GM12878 (cell line): ENCODE results near the gene ABI1. TPM values are rescaled to one million over a fixed set of nuclear protein-coding genes. Genes with fewer than 3 reads are reported as not detected.

ENCODE experiments used
- ATAC-seq: fragments of 200-7000 bp; cut with Tn5 transposase; 3 replicates; pipeline ENCODE4 v1.9.1; 2020; ENCODE audit warnings: mild to moderate bottlenecking, moderate library complexity
- BruUV-seq: library from RNA; stranded (reverse); fragments of 400-500 nt; replicated peaks from 2 replicates; lab custom pipeline; 2021; lab: Mats Ljungman, UMichigan
- CTCF ChIA-PET: fragments of 300-600 bp; sonication (Branson Sonifier 250); formaldehyde crosslinking; extraction: SDS; loops from one replicate; lab custom pipeline; 2021; ENCODE audit warnings: inconsistent platforms; lab: Yijun Ruan, JAX
- POLR2A ChIA-PET: fragments of 350-600 bp; formaldehyde crosslinking; extraction: SDS; loops from one replicate; lab custom pipeline; 2021; ENCODE audit warnings: inconsistent platforms; lab: Charles Lee
- RAD21 ChIA-PET: fragments of 300-600 bp; sonication (Branson Sonifier 250); formaldehyde crosslinking; loops from one replicate; lab custom pipeline; 2023; ENCODE audit warnings: antibody characterized with exemption; ENCODE audit not compliant: unreplicated experiment; lab: Charles Lee
- SMC1A ChIA-PET: fragments of 300-600 bp; sonication (Branson Sonifier 250); formaldehyde crosslinking; loops from one replicate; lab custom pipeline; 2023; ENCODE audit not compliant: unreplicated experiment, uncharacterized antibody; lab: Charles Lee
- DNase-seq: peaks from one replicate; pipeline ENCODE4 v3.0.0-alpha.2; 2011; ENCODE audit warnings: low read depth, low spot score
- FAIRE-seq: peaks from 3 replicates; lab custom pipeline; 2011; peaks lifted over from hg19 to GRCh38; lab: Jason Lieb, UNC
- H2AFZ ChIP-seq: 2 replicates; pipeline ENCODE4 v1.6.0; 2011; ENCODE audit warnings: low read depth, low read length, control low read depth; ENCODE audit not compliant: control insufficient read depth
- H3K27ac ChIP-seq: 2 replicates; pipeline ENCODE4 v1.5.1; 2011; ENCODE audit warnings: control low read depth; ENCODE audit not compliant: control insufficient read depth, insufficient read depth
- H3K27me3 ChIP-seq, 2 experiments: replicated peaks in 1 of 2; 2 replicates each; pipeline versions ENCODE4 v1.6.0 to v1.6.1; 2011; ENCODE audit warnings: low read length in 1 of 2; ENCODE audit not compliant: control insufficient read depth in 2 of 2, insufficient read depth in 2 of 2
- H3K36me3 ChIP-seq, 2 experiments: 2 replicates each; pipeline ENCODE4 v1.5.1; 2011; ENCODE audit warnings: low read length in 1 of 2; ENCODE audit not compliant: control insufficient read depth in 2 of 2, insufficient read depth in 2 of 2
- H3K4me1 ChIP-seq: 2 replicates; pipeline ENCODE4 v1.6.1; 2011; ENCODE audit warnings: mild to moderate bottlenecking, low read length, moderate library complexity, mixed read lengths; ENCODE audit not compliant: control insufficient read depth, insufficient read depth
- H3K4me2 ChIP-seq: 2 replicates; pipeline ENCODE4 v1.6.0; 2011; ENCODE audit warnings: control low read depth; ENCODE audit not compliant: control insufficient read depth, insufficient read depth
- H3K4me3 ChIP-seq: fragments of 200-600 bp; sonication (generic); 2 replicates; pipeline ENCODE4 v1.5.1; 2016
- H3K79me2 ChIP-seq: 2 replicates; pipeline ENCODE4 v1.6.0; 2011; ENCODE audit warnings: low read length; ENCODE audit not compliant: control insufficient read depth, insufficient read depth
- H3K9ac ChIP-seq: 2 replicates; pipeline ENCODE4 v1.8.0; 2011; ENCODE audit warnings: low read length, control low read depth, mixed read lengths; ENCODE audit not compliant: control insufficient read depth, insufficient read depth
- H3K9me3 ChIP-seq: replicated peaks from 3 replicates; pipeline ENCODE4 v1.5.1; 2011; ENCODE audit warnings: mild to moderate bottlenecking, low read length; ENCODE audit not compliant: control insufficient read depth, insufficient read depth
- H4K20me1 ChIP-seq: 2 replicates; pipeline ENCODE4 v1.6.0; 2011; ENCODE audit not compliant: control insufficient read depth, insufficient read depth
- BACH1 ChIP-seq: fragments of 450-650 bp; IDR thresholded peaks from 2 replicates; pipeline ENCODE4 v1.6.1; 2017; ENCODE audit warnings: mild to moderate bottlenecking, borderline replicate concordance
- RAD51 ChIP-seq: fragments of 450-650 bp; IDR thresholded peaks from 2 replicates; pipeline ENCODE4 v1.6.1; 2016; ENCODE audit warnings: moderate library complexity, mild to moderate bottlenecking, inconsistent platforms
- RELA ChIP-seq: fragments of 450-650 bp; IDR thresholded peaks from 2 replicates; pipeline ENCODE4 v1.8.0; 2014; ENCODE audit warnings: borderline replicate concordance; ENCODE audit not compliant: partially characterized antibody
- WGBS: methylation state at CpG from one replicate; pipeline ENCODE4 v1.1.6; 2016; ENCODE audit warnings: low lambda C conversion rate; ENCODE audit not compliant: insufficient replicate concordance, insufficient coverage; ENCODE audit errors: missing lambda C conversion rate; 5-methylcytosine and 5-hydroxymethylcytosine counted together
- in situ Hi-C: fragments of 300-500 bp; cut with MboI; formaldehyde crosslinking; loops from 9 replicates; pipeline ENCODE4 v1.14.3; 2018; ENCODE audit warnings: mixed read lengths
- intact Hi-C: fragments of 100-400 bp; cut with micrococcal nuclease; formaldehyde crosslinking; loops from one replicate; pipeline ENCODE4 v1.14.2; 2022; ENCODE audit not compliant: unreplicated experiment
- polyA plus RNA-seq, 11 experiments: library from polyadenylated mRNA; depleted of rRNA in 4 of 11; unstranded in 6 of 11; stranded (reverse) in 5 of 11; fragments of >200 nt; fragmentation: Nextera tagmentation in 4 of 11; fragmentation: Illumina TruSeq in 1 of 11; extraction: Ambion mirVana in 4 of 11; extraction: Trizol in 1 of 11; gene quantifications; 1 replicate in 1 of 11; 2 replicates in 10 of 11; pipeline versions ENCODE4 v1.2.1 to v1.2.3, GENCODE V29; 2011 to 2016; ENCODE audit warnings: inconsistent platforms in 2 of 11, missing spikeins in 2 of 11, low read depth in 1 of 11
- total RNA-seq, 4 experiments: library from RNA; depleted of rRNA in 3 of 4; stranded (reverse); fragments of >200 nt in 3 of 4; fragmentation: Illumina TruSeq in 1 of 4; extraction: Trizol in 1 of 4; gene quantifications; 2 replicates each; pipeline versions ENCODE4 v1.2.1 to v1.2.3, GENCODE V29; 2013 to 2021
- TF ChIP-seq, protein P1 (sequence below): fragments of 450-650 bp; formaldehyde crosslinking; IDR thresholded peaks from 2 replicates; pipeline ENCODE4 v1.5.0; 2022; ENCODE audit warnings: mild to moderate bottlenecking, missing genetic modification characterization

The ABI1 gene
- total and polyA plus RNA-seq, 10 of the 15 experiments (the other 5 are each of a cell fraction or from before 2014, with no cell fraction given) = 31.2 to 73.2 (median 50.7) TPM

GRCh38 chr10:26730552-26730951 is 130.2 kb downstream of the ABI1 start:
- H3K4me2 ChIP-seq = no peak overlapping the region
- no peak overlapping the region for H3K27ac ChIP-seq
- no peaks in the 10 kb centered on the region for H3K4me1 ChIP-seq
- in situ Hi-C loops (no loop called here), intact Hi-C loops (loop anchor here (10.0 kb wide), 1 partner anchor 396 kb away; no protein-coding TSS in a partner anchor)
- no peak overlapping the region for H3K4me3 ChIP-seq
- BruUV-seq = no TSS peak
- H3K27me3 ChIP-seq = no peaks in the 10 kb centered on the region
- ATAC-seq (no peak), DNase-seq (no peak), FAIRE-seq (no peak)
- H4K20me1 ChIP-seq = no peaks in the 10 kb centered on the region
- TF ChIP-seq RAD51 = no peak
- TF ChIP-seq BACH1 = no peak
- TF ChIP-seq RELA = no peak
- TF ChIP-seq, protein P1, sequence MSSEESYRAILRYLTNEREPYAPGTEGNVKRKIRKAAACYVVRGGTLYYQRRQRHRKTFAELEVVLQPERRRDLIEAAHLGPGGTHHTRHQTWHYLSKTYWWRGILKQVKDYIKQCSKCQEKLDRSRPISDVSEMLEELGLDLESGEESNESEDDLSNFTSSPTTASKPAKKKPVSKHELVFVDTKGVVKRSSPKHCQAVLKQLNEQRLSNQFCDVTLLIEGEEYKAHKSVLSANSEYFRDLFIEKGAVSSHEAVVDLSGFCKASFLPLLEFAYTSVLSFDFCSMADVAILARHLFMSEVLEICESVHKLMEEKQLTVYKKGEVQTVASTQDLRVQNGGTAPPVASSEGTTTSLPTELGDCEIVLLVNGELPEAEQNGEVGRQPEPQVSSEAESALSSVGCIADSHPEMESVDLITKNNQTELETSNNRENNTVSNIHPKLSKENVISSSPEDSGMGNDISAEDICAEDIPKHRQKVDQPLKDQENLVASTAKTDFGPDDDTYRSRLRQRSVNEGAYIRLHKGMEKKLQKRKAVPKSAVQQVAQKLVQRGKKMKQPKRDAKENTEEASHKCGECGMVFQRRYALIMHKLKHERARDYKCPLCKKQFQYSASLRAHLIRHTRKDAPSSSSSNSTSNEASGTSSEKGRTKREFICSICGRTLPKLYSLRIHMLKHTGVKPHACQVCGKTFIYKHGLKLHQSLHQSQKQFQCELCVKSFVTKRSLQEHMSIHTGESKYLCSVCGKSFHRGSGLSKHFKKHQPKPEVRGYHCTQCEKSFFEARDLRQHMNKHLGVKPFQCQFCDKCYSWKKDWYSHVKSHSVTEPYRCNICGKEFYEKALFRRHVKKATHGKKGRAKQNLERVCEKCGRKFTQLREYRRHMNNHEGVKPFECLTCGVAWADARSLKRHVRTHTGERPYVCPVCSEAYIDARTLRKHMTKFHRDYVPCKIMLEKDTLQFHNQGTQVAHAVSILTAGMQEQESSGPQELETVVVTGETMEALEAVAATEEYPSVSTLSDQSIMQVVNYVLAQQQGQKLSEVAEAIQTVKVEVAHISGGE (CRISPR knock-in tag) = no peak
- H3K36me3 ChIP-seq = peaks cover 7 to 23% of the 10 kb centered on the region in 2 experiments; a peak in 3 of 4 replicates
- H3K79me2 ChIP-seq = no peaks in the 10 kb centered on the region
- SMC1A ChIA-PET = interaction anchor here (1.2 to 1.8 kb wide), 2 partner anchors 131 to 152 kb away, joined by 5 to 7 read pairs; no protein-coding TSS in a partner anchor
- H3K9ac ChIP-seq = no peak overlapping the region
- H2AFZ ChIP-seq = no peak overlapping the region
- no peaks in the 10 kb centered on the region for H3K9me3 ChIP-seq
- 67% methylated on average over 2 of the region's 2 CpGs for WGBS
- POLR2A ChIA-PET = no interaction called here
- RAD21 ChIA-PET = interaction anchor here (1.9 to 6.5 kb wide), 2 partner anchors 25 to 151 kb away, joined by 9 to 175 read pairs; no protein-coding TSS in a partner anchor
- CTCF ChIA-PET = interaction anchor here (6.0 kb wide), 1 partner anchor 150 kb away, joined by 252 read pairs; no protein-coding TSS in a partner anchor
